ENCODE results near the gene SSMEM1.
"Not testable (repeated sequence)": the region's sequence is repeated elsewhere in the genome, so short reads cannot be mapped to it uniquely, and the experiment has no call there.

SSMEM1 gene

DNA sequence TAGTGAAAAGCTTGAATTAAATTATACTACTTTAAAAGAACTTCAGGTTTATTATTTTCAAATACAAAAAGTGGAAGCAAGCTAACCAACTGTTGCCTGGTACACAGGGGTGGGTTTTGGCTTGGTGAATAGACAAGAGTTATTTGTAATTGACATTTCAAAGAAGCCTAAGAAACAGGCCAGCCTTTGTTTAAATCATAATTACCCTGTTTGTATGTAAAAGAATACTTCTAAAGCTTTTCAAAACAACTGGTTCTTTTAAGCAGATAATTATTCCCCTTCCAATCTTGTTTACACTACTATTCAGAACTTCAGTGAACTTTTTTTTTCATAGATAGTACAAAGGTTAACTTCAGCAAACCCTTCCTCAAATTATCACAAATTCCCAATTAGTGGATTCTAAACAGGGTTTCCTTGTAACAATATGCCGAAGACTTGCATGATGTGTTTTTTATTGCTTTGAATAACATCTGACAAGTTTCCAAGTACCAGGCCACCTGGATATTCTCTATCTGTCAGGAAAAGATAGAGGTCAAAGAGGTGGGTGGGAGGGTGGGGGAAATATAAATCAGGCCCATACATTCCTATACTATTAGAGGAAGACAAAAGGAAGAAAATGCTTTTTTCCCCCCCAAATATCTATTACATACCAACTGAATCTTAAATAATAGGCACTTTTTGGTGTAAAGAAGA lies 20.4 kb downstream of the SSMEM1 start:
- TF ChIP-seq, protein P1, sequence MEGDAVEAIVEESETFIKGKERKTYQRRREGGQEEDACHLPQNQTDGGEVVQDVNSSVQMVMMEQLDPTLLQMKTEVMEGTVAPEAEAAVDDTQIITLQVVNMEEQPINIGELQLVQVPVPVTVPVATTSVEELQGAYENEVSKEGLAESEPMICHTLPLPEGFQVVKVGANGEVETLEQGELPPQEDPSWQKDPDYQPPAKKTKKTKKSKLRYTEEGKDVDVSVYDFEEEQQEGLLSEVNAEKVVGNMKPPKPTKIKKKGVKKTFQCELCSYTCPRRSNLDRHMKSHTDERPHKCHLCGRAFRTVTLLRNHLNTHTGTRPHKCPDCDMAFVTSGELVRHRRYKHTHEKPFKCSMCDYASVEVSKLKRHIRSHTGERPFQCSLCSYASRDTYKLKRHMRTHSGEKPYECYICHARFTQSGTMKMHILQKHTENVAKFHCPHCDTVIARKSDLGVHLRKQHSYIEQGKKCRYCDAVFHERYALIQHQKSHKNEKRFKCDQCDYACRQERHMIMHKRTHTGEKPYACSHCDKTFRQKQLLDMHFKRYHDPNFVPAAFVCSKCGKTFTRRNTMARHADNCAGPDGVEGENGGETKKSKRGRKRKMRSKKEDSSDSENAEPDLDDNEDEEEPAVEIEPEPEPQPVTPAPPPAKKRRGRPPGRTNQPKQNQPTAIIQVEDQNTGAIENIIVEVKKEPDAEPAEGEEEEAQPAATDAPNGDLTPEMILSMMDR (IDR thresholded peaks at IDR 0.05; ENCODE audit: insufficient read depth, low read length, missing control alignments), result no peak
- ChIA-PET POLR2A (no interaction called here), CTCF (no interaction called here)
- H3K4me3 ChIP-seq (ENCODE audit: low read depth, low read length), result no peak overlapping the region
- DNase-seq (ENCODE audit: low read depth, low spot score), result no peak

DNA sequence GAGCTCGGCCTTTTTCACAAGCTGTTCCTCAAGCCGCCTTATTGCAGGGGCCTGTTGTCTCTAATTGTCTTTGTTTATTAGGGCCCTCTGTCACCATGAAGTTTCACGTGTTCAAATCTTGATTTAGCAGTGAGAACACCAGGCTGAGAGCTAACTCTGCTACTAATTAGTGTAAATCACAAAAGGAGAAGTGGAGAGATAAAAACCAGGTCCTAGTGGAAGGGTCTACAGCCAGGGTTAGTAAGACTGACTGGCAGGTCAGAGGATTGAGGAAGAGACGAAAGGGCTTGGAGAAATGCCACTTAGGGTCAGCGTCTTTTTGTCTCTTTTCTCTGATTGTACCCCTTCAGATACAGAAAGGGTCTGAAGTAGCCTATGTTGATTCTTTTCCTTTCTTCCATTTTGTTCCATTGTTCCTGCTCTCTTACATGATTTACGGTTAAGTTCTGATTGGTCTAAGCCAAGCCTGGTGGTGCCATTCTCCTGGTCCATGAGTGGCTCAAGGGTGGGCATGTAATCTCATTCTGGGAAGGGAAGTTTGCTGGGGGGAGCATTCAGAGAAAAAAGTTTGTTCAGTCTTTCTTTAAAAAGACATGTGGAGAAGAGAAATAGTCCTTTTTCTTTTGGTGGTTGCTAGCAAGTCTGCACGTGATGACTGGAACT lies 21.3 kb downstream of the SSMEM1 start:
- ChIA-PET CTCF (no interaction called here), POLR2A (no interaction called here)
- no peak for DNase-seq (ENCODE audit: low read depth, low spot score)

DNA sequence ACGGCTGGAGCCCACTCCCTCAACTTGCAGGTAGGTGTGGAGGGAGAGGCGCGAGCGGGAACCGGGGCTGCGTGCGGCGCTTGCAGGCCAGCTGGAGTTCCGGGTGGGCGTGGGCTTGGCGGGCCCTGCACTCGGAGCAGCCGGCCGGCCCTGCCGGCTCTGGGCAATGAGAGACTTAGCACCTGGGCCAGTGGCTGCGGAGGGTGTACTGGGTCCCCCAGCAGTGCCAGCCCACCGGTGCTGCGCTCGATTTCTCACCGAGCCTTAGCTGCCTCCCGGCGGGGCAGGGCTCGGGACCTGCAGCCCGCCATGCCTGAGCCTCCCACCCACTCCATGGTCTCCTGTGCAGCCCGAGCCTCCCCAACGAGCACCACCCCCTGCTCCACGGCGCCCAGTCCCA lies 22.3 kb downstream of the SSMEM1 start:
- DNase-seq (ENCODE audit: low read depth, low spot score); POLR2A ChIA-PET; H3K4me3 ChIP-seq (ENCODE audit: low read depth, low read length); CTCF ChIA-PET: not testable (repeated sequence)

More for the DNA sequence above, 21.3 kb downstream of the SSMEM1 start:
- H3K4me3 ChIP-seq (ENCODE audit: low read depth, low read length), result no peak overlapping the region
- TF ChIP-seq, protein P1 (IDR thresholded peaks at IDR 0.05; ENCODE audit: insufficient read depth, low read length, missing control alignments), result no peak

DNA sequence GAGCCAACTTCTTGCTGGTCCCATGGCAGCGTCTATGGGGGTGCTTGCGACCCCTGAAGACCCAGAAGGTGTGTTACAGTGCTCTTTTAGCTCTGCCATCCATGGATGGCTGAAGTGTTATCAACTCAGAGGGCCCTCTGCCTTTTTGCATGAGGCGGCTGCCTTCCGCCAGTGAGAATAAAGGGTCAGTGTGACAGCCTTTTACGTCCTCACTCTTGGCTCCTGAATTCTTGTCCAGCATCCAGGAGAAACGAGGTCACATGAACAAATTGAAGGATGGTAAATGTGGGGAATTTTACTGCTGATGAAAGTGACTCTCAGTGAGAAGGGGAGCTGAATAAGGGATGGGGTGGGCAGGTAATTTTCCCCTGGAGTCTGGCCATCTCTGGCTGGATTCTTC lies 24.1 kb downstream of the SSMEM1 start:
- ChIA-PET POLR2A (no interaction called here), CTCF (interaction anchor here (1.4 kb wide), 1 partner anchor 10 kb away, joined by 4 read pairs; no protein-coding TSS in a partner anchor)
- TF ChIP-seq, protein P1 (IDR thresholded peaks at IDR 0.05; ENCODE audit: insufficient read depth, low read length, missing control alignments), result no peak
- no peak for DNase-seq (ENCODE audit: low read depth, low spot score)
- no peak overlapping the region for H3K4me3 ChIP-seq (ENCODE audit: low read depth, low read length)

DNA sequence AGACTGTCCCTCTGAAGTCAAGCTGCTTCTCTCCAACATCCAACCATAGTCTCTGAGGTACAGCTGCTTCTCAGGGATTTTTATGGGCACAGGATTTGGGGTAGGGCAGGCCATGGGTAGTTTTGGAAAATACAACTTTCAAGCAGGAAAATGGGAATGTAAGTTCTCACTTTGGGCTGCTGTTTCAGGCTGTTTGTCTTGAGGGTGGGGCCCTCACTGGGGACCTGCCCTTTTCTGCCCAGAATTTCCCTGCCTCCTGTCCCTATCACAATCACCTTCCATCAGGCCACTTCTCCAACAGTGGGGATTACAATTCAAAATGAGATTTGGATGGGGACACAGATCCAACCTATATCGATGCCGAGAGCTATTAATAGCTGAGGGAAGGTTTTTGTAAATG lies 24.5 kb downstream of the SSMEM1 start:
- POLR2A ChIA-PET, result no interaction called here
- TF ChIP-seq, protein P1 (IDR thresholded peaks at IDR 0.05; ENCODE audit: insufficient read depth, low read length, missing control alignments), result no peak
- H3K4me3 ChIP-seq (ENCODE audit: low read depth, low read length), result no peak overlapping the region
- DNase-seq (ENCODE audit: low read depth, low spot score), result no peak
- CTCF ChIA-PET, result interaction anchor here (1.4 kb wide), 1 partner anchor 9 kb away, joined by 4 read pairs; no protein-coding TSS in a partner anchor

DNA sequence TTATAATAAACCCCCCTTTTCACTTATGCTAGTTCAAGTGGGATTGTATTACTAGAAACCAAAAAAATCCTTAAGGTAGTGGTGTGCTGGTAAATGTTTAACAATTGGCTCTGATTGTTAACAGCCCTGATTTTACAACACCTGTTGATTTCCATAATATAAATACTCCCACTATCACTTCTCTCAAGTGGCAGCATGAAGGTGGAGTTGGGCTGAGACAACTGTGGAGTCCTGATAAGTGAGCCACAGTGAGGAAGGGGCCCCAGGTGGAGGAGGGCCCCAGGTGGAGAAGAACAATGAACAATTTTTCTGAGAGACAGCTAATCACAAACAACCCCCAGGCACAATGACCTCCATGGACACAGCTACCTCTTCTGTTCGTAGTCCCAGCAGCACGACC lies 26.4 kb downstream of the SSMEM1 start:
- no peak overlapping the region for H3K4me3 ChIP-seq (ENCODE audit: low read depth, low read length)
- TF ChIP-seq, protein P1 (IDR thresholded peaks at IDR 0.05; ENCODE audit: insufficient read depth, low read length, missing control alignments), result no peak
- ChIA-PET POLR2A (no interaction called here), CTCF (no interaction called here)
- no peak for DNase-seq (ENCODE audit: low read depth, low spot score)

DNA sequence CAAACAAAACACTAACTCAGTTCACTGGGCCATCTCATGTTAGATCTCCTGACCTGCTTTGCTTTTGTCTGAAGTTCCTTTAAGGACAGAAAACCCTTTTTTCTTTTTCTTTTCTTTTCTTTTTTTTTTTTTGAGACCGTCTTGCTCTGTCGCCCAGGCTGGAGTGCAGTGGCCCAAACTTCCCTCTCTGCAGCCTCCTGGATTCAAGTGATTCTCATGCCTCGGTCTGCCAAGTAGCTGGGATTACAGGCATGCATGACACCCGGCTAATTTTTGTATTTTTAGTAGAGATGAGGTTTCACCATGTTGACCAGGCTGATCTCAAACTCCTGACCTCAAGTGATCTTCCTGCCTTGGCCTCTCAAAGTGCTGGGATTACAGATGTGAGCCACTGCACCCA lies 28.7 kb downstream of the SSMEM1 start:
- DNase-seq (ENCODE audit: low read depth, low spot score); POLR2A ChIA-PET; H3K4me3 ChIP-seq (ENCODE audit: low read depth, low read length): not testable (repeated sequence)
- CTCF ChIA-PET, result interaction anchor here (0.6 to 1.0 kb wide), 3 partner anchors 10 to 135 kb away, joined by 3 to 4 read pairs (median 4); no protein-coding TSS in a partner anchor

Data from AG04449 (cell line).